GM23338 (cell line): ENCODE measurements around the gene CYP24A1. TPM values are rescaled to one million over a fixed set of nuclear protein-coding genes. Genes with fewer than 3 reads are reported as not detected.

ENCODE experiments used
- ATAC-seq: fragments of 200-7000 bp; cut with Tn5 transposase; 3 replicates; pipeline ENCODE4 v1.9.1; 2020
- DNase-seq: peaks from one replicate; pipeline ENCODE4 v3.0.0-alpha.2; 2015; ENCODE audit warnings: low spot score
- H2AFZ ChIP-seq: fragments of 200-600 bp; sonication (generic); 2 replicates; pipeline ENCODE4 v1.8.0; 2016; ENCODE audit warnings: antibody characterized with exemption, mild to moderate bottlenecking, moderate library complexity
- H3F3A ChIP-seq: fragments of 200-600 bp; sonication (generic); replicated peaks from 2 replicates; pipeline ENCODE4 v1.8.0; 2017; ENCODE audit warnings: antibody characterized with exemption, mixed run types, low read depth
- H3K27ac ChIP-seq: fragments of 200-600 bp; sonication (generic); 2 replicates; pipeline ENCODE4 v1.6.1; 2016; ENCODE audit warnings: low read depth
- H3K27me3 ChIP-seq: fragments of 200-600 bp; sonication (generic); 2 replicates; pipeline ENCODE4 v1.8.0; 2016; ENCODE audit warnings: mild to moderate bottlenecking, mixed run types, moderate library complexity; ENCODE audit not compliant: insufficient read depth
- H3K36me3 ChIP-seq: fragments of 200-600 bp; sonication (generic); 2 replicates; pipeline ENCODE4 v1.8.0; 2016; ENCODE audit warnings: mild to moderate bottlenecking; ENCODE audit not compliant: insufficient read depth
- H3K4me1 ChIP-seq: fragments of 200-600 bp; sonication (generic); 2 replicates; pipeline ENCODE4 v1.8.0; 2016; ENCODE audit warnings: mild to moderate bottlenecking, moderate library complexity; ENCODE audit not compliant: insufficient read depth
- H3K4me2 ChIP-seq: fragments of 200-600 bp; sonication (generic); 2 replicates; pipeline ENCODE4 v1.7.1; 2017; ENCODE audit warnings: mixed run types
- H3K4me3 ChIP-seq: fragments of 200-600 bp; sonication (generic); 2 replicates; pipeline ENCODE4 v1.6.1; 2016; ENCODE audit warnings: mixed run types
- H3K79me2 ChIP-seq: fragments of 200-600 bp; sonication (generic); replicated peaks from 2 replicates; pipeline ENCODE4 v1.8.0; 2017; ENCODE audit warnings: mild to moderate bottlenecking; ENCODE audit not compliant: insufficient read depth
- H3K9me2 ChIP-seq: fragments of 200-600 bp; sonication (generic); 2 replicates; pipeline ENCODE4 v1.8.0; 2017; ENCODE audit not compliant: insufficient read depth
- H4K20me1 ChIP-seq: fragments of 200-600 bp; sonication (generic); replicated peaks from 2 replicates; pipeline ENCODE4 v1.8.0; 2017; ENCODE audit warnings: mild to moderate bottlenecking; ENCODE audit not compliant: insufficient read depth
- H3K27ac Mint-ChIP-seq: 2 replicates; pipeline ENCODE4 v1.8.0; 2020; ENCODE audit warnings: inconsistent platforms, mild to moderate bottlenecking, moderate library complexity, mixed read lengths
- H3K27me3 Mint-ChIP-seq: 3 replicates; pipeline ENCODE4 v1.8.0; 2022; ENCODE audit warnings: low read depth, mild to moderate bottlenecking, moderate library complexity, mixed read lengths, inconsistent platforms; ENCODE audit not compliant: insufficient read depth, poor library complexity
- H3K36me3 Mint-ChIP-seq: 3 replicates; pipeline ENCODE4 v1.8.0; 2021; ENCODE audit warnings: low read depth, mild to moderate bottlenecking, inconsistent platforms, moderate library complexity, mixed read lengths
- H3K4me1 Mint-ChIP-seq: 3 replicates; pipeline ENCODE4 v1.8.0; 2020; ENCODE audit warnings: mild to moderate bottlenecking, inconsistent platforms, mixed read lengths
- H3K4me3 Mint-ChIP-seq: 3 replicates; pipeline ENCODE4 v1.8.0; 2021; ENCODE audit warnings: moderate library complexity, mild to moderate bottlenecking, inconsistent platforms, mixed read lengths
- H3K9me3 Mint-ChIP-seq: 3 replicates; pipeline ENCODE4 v1.8.0; 2020; ENCODE audit warnings: moderate library complexity, mild to moderate bottlenecking, inconsistent platforms, mixed read lengths
- CREB1 ChIP-seq: fragments of 250-450 bp; sonication (Bioruptor Pico); IDR thresholded peaks from 2 replicates; pipeline ENCODE4 v1.5.0; 2020; ENCODE audit warnings: low read depth, mild to moderate bottlenecking, moderate library complexity
- EZH2 ChIP-seq: fragments of 200-600 bp; sonication (generic); IDR thresholded peaks from one replicate; pipeline ENCODE4 v1.8.0; 2017; ENCODE audit warnings: antibody characterized with exemption, mild to moderate bottlenecking, low read depth; ENCODE audit not compliant: unreplicated experiment
- EZH2phosphoT487 ChIP-seq: fragments of 200-600 bp; sonication (generic); IDR thresholded peaks from one replicate; pipeline ENCODE4 v1.8.1; 2018; ENCODE audit warnings: antibody characterized with exemption; ENCODE audit not compliant: unreplicated experiment
- JUNB ChIP-seq: IDR thresholded peaks from one replicate; pipeline ENCODE4 v1.6.1; 2016; ENCODE audit warnings: antibody characterized with exemption; ENCODE audit not compliant: unreplicated experiment
- NANOG ChIP-seq: IDR thresholded peaks from 2 replicates; pipeline ENCODE4 v1.6.1; 2016; ENCODE audit warnings: antibody characterized with exemption, borderline replicate concordance
- POLR2AphosphoS5 ChIP-seq: IDR thresholded peaks from 2 replicates; pipeline ENCODE4 v1.6.1; 2016; ENCODE audit warnings: antibody characterized with exemption, low read depth
- STAT1 ChIP-seq: IDR thresholded peaks from one replicate; pipeline ENCODE4 v1.6.1; 2016; ENCODE audit warnings: antibody characterized with exemption; ENCODE audit not compliant: unreplicated experiment
- ZNF114 ChIP-seq: fragments of 250-450 bp; sonication (Bioruptor Pico); IDR thresholded peaks from 2 replicates; pipeline ENCODE4 v1.5.0; 2020; ENCODE audit warnings: mild to moderate bottlenecking, moderate library complexity
- ZNF331 ChIP-seq: fragments of 250-450 bp; sonication (Bioruptor Pico); IDR thresholded peaks from 2 replicates; pipeline ENCODE4 v1.5.0; 2020; ENCODE audit warnings: low read depth, mild to moderate bottlenecking, moderate library complexity
- polyA plus RNA-seq: library from polyadenylated mRNA; unstranded; fragments of >200 nt; fragmentation: Nextera tagmentation; extraction: Ambion mirVana; gene quantifications from 2 replicates; pipeline ENCODE4 v1.2.1, GENCODE V29; 2016
- total RNA-seq: library from RNA; depleted of rRNA; stranded (reverse); fragments of >200 nt; shearing (Covaris generic); gene quantifications from 2 replicates; pipeline ENCODE4 v1.2.3, GENCODE V29; 2014
- TF ChIP-seq, protein P1 (sequence below): IDR thresholded peaks from 2 replicates; pipeline ENCODE4 v1.6.1; 2016; ENCODE audit warnings: antibody characterized with exemption
- TF ChIP-seq, protein P2 (sequence below), 2 experiments: fragments of 200-600 bp in 1 of 2; sonication (generic) in 1 of 2; conservative IDR thresholded peaks; 2 replicates each; pipeline versions ENCODE4 v1.5.1 to v1.6.1; 2016 to 2017; ENCODE audit warnings: antibody characterized with exemption in 2 of 2, low read depth in 2 of 2, mild to moderate bottlenecking in 2 of 2, moderate library complexity in 1 of 2
- TF ChIP-seq, protein P3 (sequence below): IDR thresholded peaks from one replicate; pipeline ENCODE4 v1.6.1; 2018; ENCODE audit warnings: antibody characterized with exemption; ENCODE audit not compliant: unreplicated experiment
- TF ChIP-seq, protein P4 (sequence below): fragments of 250-450 bp; sonication (Bioruptor Pico); IDR thresholded peaks from 2 replicates; pipeline ENCODE4 v1.5.0; 2020; ENCODE audit warnings: mild to moderate bottlenecking, moderate library complexity

CYP24A1 gene
- total and polyA plus RNA-seq, 2 experiments from 2014 or later: 0.10 TPM; not detected in 1

DNA sequence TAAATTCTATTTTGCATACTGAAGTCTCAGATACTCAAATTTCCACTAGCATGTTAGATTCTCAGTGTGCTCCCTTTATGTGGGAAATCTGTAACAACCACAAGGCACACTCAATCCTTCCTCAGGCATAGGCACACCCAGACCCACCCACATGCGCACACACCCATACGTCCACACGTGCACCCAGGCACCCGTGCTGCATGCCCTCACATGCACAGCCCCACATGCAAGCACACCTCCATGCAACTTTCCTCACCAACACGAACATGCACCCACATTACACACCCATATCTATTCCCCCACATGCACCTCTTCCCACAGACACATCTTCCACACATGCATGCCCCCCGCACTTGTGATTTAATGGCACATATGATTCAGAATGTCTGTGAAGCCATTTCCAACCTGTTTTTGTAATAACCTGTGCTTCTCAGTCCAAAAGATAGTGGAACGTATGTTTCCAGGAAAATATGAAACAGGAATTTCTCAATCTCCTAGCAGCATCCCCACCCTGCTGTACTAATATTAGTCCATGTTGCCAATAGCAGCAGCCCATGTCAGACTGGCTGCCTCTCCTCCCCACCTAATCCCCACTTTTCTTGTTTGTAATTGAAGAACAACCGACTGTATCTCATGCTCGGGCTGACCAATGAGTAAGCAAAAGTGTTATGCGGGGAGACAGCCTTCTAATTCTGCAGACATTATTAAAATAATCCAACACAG is 11.3 kb upstream of the CYP24A1 start:
- H3K27me3 Mint-ChIP-seq: peaks cover 1% of the 10 kb centered on the region
- H3K4me1 Mint-ChIP-seq: no peaks in the 10 kb centered on the region
- H3K27ac ChIP-seq: no peak overlapping the region
- no peaks in the 10 kb centered on the region for H3K36me3 ChIP-seq
- H2AFZ ChIP-seq: no peak overlapping the region
- no peaks in the 10 kb centered on the region for H4K20me1 ChIP-seq
- H3F3A ChIP-seq: no peaks in the 10 kb centered on the region
- ATAC-seq (no peak), DNase-seq (no peak)
- H3K4me3 Mint-ChIP-seq: no peak overlapping the region
- H3K4me3 ChIP-seq: no peak overlapping the region
- no peaks in the 10 kb centered on the region for H3K9me3 Mint-ChIP-seq
- no peak overlapping the region for H3K27ac Mint-ChIP-seq
- TF ChIP-seq STAT1 (no peak), POLR2AphosphoS5 (no peak), EZH2phosphoT487 (no peak), ZNF114 (CRISPR knock-in tag) (no peak), ZNF331 (CRISPR knock-in tag) (no peak), JUNB (no peak), EZH2 (no peak), NANOG (no peak), CREB1 (no peak)
- TF ChIP-seq, protein P1, sequence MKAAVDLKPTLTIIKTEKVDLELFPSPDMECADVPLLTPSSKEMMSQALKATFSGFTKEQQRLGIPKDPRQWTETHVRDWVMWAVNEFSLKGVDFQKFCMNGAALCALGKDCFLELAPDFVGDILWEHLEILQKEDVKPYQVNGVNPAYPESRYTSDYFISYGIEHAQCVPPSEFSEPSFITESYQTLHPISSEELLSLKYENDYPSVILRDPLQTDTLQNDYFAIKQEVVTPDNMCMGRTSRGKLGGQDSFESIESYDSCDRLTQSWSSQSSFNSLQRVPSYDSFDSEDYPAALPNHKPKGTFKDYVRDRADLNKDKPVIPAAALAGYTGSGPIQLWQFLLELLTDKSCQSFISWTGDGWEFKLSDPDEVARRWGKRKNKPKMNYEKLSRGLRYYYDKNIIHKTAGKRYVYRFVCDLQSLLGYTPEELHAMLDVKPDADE: no peak
- TF ChIP-seq, protein P2, sequence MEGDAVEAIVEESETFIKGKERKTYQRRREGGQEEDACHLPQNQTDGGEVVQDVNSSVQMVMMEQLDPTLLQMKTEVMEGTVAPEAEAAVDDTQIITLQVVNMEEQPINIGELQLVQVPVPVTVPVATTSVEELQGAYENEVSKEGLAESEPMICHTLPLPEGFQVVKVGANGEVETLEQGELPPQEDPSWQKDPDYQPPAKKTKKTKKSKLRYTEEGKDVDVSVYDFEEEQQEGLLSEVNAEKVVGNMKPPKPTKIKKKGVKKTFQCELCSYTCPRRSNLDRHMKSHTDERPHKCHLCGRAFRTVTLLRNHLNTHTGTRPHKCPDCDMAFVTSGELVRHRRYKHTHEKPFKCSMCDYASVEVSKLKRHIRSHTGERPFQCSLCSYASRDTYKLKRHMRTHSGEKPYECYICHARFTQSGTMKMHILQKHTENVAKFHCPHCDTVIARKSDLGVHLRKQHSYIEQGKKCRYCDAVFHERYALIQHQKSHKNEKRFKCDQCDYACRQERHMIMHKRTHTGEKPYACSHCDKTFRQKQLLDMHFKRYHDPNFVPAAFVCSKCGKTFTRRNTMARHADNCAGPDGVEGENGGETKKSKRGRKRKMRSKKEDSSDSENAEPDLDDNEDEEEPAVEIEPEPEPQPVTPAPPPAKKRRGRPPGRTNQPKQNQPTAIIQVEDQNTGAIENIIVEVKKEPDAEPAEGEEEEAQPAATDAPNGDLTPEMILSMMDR (conservative IDR thresholded peaks at IDR 0.05; ENCODE audit: low read depth in 2 of 2): no peak
- TF ChIP-seq, protein P3, sequence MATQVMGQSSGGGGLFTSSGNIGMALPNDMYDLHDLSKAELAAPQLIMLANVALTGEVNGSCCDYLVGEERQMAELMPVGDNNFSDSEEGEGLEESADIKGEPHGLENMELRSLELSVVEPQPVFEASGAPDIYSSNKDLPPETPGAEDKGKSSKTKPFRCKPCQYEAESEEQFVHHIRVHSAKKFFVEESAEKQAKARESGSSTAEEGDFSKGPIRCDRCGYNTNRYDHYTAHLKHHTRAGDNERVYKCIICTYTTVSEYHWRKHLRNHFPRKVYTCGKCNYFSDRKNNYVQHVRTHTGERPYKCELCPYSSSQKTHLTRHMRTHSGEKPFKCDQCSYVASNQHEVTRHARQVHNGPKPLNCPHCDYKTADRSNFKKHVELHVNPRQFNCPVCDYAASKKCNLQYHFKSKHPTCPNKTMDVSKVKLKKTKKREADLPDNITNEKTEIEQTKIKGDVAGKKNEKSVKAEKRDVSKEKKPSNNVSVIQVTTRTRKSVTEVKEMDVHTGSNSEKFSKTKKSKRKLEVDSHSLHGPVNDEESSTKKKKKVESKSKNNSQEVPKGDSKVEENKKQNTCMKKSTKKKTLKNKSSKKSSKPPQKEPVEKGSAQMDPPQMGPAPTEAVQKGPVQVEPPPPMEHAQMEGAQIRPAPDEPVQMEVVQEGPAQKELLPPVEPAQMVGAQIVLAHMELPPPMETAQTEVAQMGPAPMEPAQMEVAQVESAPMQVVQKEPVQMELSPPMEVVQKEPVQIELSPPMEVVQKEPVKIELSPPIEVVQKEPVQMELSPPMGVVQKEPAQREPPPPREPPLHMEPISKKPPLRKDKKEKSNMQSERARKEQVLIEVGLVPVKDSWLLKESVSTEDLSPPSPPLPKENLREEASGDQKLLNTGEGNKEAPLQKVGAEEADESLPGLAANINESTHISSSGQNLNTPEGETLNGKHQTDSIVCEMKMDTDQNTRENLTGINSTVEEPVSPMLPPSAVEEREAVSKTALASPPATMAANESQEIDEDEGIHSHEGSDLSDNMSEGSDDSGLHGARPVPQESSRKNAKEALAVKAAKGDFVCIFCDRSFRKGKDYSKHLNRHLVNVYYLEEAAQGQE: no peak
- TF ChIP-seq, protein P4, sequence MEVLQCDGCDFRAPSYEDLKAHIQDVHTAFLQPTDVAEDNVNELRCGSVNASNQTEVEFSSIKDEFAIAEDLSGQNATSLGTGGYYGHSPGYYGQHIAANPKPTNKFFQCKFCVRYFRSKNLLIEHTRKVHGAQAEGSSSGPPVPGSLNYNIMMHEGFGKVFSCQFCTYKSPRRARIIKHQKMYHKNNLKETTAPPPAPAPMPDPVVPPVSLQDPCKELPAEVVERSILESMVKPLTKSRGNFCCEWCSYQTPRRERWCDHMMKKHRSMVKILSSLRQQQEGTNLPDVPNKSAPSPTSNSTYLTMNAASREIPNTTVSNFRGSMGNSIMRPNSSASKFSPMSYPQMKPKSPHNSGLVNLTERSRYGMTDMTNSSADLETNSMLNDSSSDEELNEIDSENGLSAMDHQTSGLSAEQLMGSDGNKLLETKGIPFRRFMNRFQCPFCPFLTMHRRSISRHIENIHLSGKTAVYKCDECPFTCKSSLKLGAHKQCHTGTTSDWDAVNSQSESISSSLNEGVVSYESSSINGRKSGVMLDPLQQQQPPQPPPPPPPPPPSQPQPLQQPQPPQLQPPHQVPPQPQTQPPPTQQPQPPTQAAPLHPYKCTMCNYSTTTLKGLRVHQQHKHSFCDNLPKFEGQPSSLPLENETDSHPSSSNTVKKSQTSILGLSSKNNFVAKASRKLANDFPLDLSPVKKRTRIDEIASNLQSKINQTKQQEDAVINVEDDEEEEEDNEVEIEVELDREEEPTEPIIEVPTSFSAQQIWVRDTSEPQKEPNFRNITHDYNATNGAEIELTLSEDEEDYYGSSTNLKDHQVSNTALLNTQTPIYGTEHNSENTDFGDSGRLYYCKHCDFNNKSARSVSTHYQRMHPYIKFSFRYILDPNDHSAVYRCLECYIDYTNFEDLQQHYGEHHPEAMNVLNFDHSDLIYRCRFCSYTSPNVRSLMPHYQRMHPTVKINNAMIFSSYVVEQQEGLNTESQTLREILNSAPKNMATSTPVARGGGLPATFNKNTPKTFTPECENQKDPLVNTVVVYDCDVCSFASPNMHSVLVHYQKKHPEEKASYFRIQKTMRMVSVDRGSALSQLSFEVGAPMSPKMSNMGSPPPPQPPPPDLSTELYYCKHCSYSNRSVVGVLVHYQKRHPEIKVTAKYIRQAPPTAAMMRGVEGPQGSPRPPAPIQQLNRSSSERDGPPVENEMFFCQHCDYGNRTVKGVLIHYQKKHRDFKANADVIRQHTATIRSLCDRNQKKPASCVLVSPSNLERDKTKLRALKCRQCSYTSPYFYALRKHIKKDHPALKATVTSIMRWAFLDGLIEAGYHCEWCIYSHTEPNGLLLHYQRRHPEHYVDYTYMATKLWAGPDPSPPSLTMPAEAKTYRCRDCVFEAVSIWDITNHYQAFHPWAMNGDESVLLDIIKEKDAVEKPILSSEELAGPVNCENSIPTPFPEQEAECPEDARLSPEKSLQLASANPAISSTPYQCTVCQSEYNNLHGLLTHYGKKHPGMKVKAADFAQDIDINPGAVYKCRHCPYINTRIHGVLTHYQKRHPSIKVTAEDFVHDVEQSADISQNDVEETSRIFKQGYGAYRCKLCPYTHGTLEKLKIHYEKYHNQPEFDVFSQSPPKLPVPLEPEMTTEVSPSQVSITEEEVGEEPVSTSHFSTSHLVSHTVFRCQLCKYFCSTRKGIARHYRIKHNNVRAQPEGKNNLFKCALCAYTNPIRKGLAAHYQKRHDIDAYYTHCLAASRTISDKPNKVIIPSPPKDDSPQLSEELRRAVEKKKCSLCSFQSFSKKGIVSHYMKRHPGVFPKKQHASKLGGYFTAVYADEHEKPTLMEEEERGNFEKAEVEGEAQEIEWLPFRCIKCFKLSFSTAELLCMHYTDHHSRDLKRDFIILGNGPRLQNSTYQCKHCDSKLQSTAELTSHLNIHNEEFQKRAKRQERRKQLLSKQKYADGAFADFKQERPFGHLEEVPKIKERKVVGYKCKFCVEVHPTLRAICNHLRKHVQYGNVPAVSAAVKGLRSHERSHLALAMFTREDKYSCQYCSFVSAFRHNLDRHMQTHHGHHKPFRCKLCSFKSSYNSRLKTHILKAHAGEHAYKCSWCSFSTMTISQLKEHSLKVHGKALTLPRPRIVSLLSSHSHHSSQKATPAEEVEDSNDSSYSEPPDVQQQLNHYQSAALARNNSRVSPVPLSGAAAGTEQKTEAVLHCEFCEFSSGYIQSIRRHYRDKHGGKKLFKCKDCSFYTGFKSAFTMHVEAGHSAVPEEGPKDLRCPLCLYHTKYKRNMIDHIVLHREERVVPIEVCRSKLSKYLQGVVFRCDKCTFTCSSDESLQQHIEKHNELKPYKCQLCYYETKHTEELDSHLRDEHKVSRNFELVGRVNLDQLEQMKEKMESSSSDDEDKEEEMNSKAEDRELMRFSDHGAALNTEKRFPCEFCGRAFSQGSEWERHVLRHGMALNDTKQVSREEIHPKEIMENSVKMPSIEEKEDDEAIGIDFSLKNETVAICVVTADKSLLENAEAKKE (CRISPR knock-in tag): no peak
- peaks cover 8% of the 10 kb centered on the region; the same call in 1 of the 2 replicates for H3K9me2 ChIP-seq
- H3K4me1 ChIP-seq: no peaks in the 10 kb centered on the region
- H3K27me3 ChIP-seq: no peaks in the 10 kb centered on the region
- H3K4me2 ChIP-seq: no peak overlapping the region
- H3K36me3 Mint-ChIP-seq: no peaks in the 10 kb centered on the region
- no peaks in the 10 kb centered on the region for H3K79me2 ChIP-seq
